ENCODE data around the gene SLC13A1.

DNA sequence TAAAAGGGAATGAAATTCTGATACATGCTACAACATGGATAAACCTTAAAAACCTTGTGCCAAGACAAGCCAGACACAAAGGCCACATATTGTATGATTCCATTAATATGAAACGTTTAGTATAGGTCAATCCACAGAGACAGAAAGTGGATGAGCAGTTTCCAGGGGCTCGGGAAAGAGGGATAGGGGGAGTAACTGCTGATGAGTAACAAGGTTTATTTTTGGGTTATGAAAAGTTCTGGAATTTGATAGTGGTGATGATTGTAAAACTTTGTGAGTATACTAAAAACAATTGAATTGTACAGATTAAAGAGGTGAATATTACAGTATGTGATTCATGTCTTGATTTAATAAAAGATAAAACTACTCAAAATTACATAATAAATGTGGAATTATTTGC lies 19.1 kb upstream of the SLC13A1 start:
- TF ChIP-seq POLR2A (IDR thresholded peaks at IDR 0.05) (no peak), CTCF (IDR thresholded peaks at IDR 0.05) (no peak)

Measured in Peyer's patch (tissue), 4 donors.